RWPE2 (cell line): ENCODE data around the gene EGFR.
A peak's percentile ranks its signal among the peaks of the same experiment; 100 is the strongest.

Experiments used
- ATAC-seq: fragments of 200-7000 bp; cut with Tn5 transposase; 3 replicates; pipeline ENCODE4 v1.9.1; 2021; ENCODE audit warnings: low read depth
- DNase-seq: peaks from one replicate; pipeline ENCODE4 v3.0.0-alpha.2; 2020; ENCODE audit warnings: low spot score
- H3K27ac ChIP-seq: fragments of 450-650 bp; 2 replicates; pipeline ENCODE4 v1.5.1; 2017; ENCODE audit warnings: mild to moderate bottlenecking; ENCODE audit not compliant: poor library complexity, severe bottlenecking
- H3K27me3 ChIP-seq: fragments of 250-450 bp; sonication (Bioruptor Pico); 2 replicates; pipeline ENCODE4 v1.5.1; 2021; ENCODE audit warnings: mild to moderate bottlenecking, moderate library complexity; ENCODE audit not compliant: insufficient read depth, poor library complexity, severe bottlenecking
- H3K36me3 ChIP-seq: fragments of 250-450 bp; sonication (Bioruptor Pico); 2 replicates; pipeline ENCODE4 v1.5.1; 2020; ENCODE audit warnings: low read depth, mild to moderate bottlenecking, moderate library complexity
- H3K4me1 ChIP-seq: fragments of 250-450 bp; sonication (Bioruptor Pico); 2 replicates; pipeline ENCODE4 v1.5.1; 2021; ENCODE audit warnings: mild to moderate bottlenecking, moderate library complexity; ENCODE audit not compliant: insufficient read depth, poor library complexity, severe bottlenecking
- H3K4me3 ChIP-seq: fragments of 250-450 bp; sonication (Bioruptor Pico); 2 replicates; pipeline ENCODE4 v1.5.1; 2021; ENCODE audit warnings: mild to moderate bottlenecking, moderate library complexity; ENCODE audit not compliant: severe bottlenecking
- H3K9me3 ChIP-seq: fragments of 250-450 bp; sonication (Bioruptor Pico); 2 replicates; pipeline ENCODE4 v1.5.1; 2021; ENCODE audit warnings: mild to moderate bottlenecking, moderate library complexity; ENCODE audit not compliant: severe bottlenecking
- CTCF ChIP-seq: fragments of 450-650 bp; IDR thresholded peaks from one replicate; pipeline ENCODE4 v1.5.1; 2017; ENCODE audit warnings: mild to moderate bottlenecking, moderate library complexity; ENCODE audit not compliant: poor library complexity, severe bottlenecking

EGFR gene

GRCh38 chr7:55044791-55045190, 26.0 kb downstream of the EGFR start:
- Histone ChIP-seq H3K27ac (peak overlapping the region; percentile 96), H3K4me1 (peaks cover 93% of the 10 kb centered on the region), H3K27me3 (no peaks in the 10 kb centered on the region), H3K36me3 (peaks cover 97% of the 10 kb centered on the region), H3K9me3 (no peaks in the 10 kb centered on the region), H3K4me3 (no peak overlapping the region)
- DNase-seq (no peak), ATAC-seq (no peak)
- TF ChIP-seq CTCF: no peak

GRCh38 chr7:55046582-55047342, 27.9 kb downstream of the EGFR start:
- ATAC-seq (no peak), DNase-seq (no peak)
- H3K4me1 ChIP-seq: peaks cover 98% of the 10 kb centered on the region
- no peak for TF ChIP-seq CTCF
- no peaks in the 10 kb centered on the region for H3K27me3 ChIP-seq
- H3K4me3 ChIP-seq: no peak overlapping the region
- peak overlapping the region; percentile 96 for H3K27ac ChIP-seq
- H3K9me3 ChIP-seq: no peaks in the 10 kb centered on the region
- peaks cover 95% of the 10 kb centered on the region for H3K36me3 ChIP-seq

- Histone ChIP-seq H3K27me3 (no peaks in the 10 kb centered on the region), H3K4me3 (no peak overlapping the region), H3K27ac (peak overlapping the region; percentile 96), H3K36me3 (peaks cover 91% of the 10 kb centered on the region), H3K9me3 (no peaks in the 10 kb centered on the region), H3K4me1 (peaks cover 98% of the 10 kb centered on the region)
- ATAC-seq (peak; percentile 2; the same call in 1 of the 3 replicates), DNase-seq (no peak)
- TF ChIP-seq CTCF: no peak
These were observed 29.5 kb downstream of the EGFR start for GRCh38 chr7:55048221-55048859.

GRCh38 chr7:55050281-55050680, 31.5 kb downstream of the EGFR start:
- no peak for TF ChIP-seq CTCF
- no peaks in the 10 kb centered on the region for H3K9me3 ChIP-seq
- no peaks in the 10 kb centered on the region for H3K27me3 ChIP-seq
- peaks cover 96% of the 10 kb centered on the region for H3K4me1 ChIP-seq
- no peak overlapping the region for H3K4me3 ChIP-seq
- peak overlapping the region; percentile 96 for H3K27ac ChIP-seq
- DNase-seq (no peak), ATAC-seq (no peak)
- peaks cover 86% of the 10 kb centered on the region for H3K36me3 ChIP-seq

GRCh38 chr7:55052081-55052480, 33.3 kb downstream of the EGFR start:
- H3K27ac ChIP-seq: peak overlapping the region; percentile 96
- peaks cover 98% of the 10 kb centered on the region for H3K4me1 ChIP-seq
- H3K4me3 ChIP-seq: no peak overlapping the region
- peaks cover 86% of the 10 kb centered on the region for H3K36me3 ChIP-seq
- no peak for TF ChIP-seq CTCF
- no peak for DNase-seq
- peak; percentile 59 for ATAC-seq
- no peaks in the 10 kb centered on the region for H3K9me3 ChIP-seq
- H3K27me3 ChIP-seq: no peaks in the 10 kb centered on the region
